NB4 (cell line): ENCODE data around the gene ANKFN1.

Experiments
- DNase-seq: peaks from one replicate; pipeline ENCODE4 v3.0.0; 2010; ENCODE audit warnings: low read depth
- H3K4me3 ChIP-seq: one replicate; pipeline ENCODE4 v1.5.1; 2011; ENCODE audit warnings: mild to moderate bottlenecking, low read depth, low read length, moderate library complexity
- CTCF ChIP-seq: IDR thresholded peaks from one replicate; pipeline ENCODE4 v1.5.1; 2012; ENCODE audit warnings: low read depth, low read length
- MAX ChIP-seq: IDR thresholded peaks from 2 replicates; pipeline ENCODE4 v1.6.1; 2011; ENCODE audit warnings: low read depth, low read length
- MYC ChIP-seq: IDR thresholded peaks from 2 replicates; pipeline ENCODE4 v1.6.1; 2011; ENCODE audit warnings: low read depth, low read length
- POLR2A ChIP-seq: IDR thresholded peaks from 2 replicates; pipeline ENCODE4 v1.6.1; 2011; ENCODE audit warnings: mild to moderate bottlenecking; ENCODE audit not compliant: insufficient read length; ENCODE audit errors: extremely low read depth

Gene ANKFN1

GRCh38 chr17:56111706-56112485 lies 41.4 kb upstream of the ANKFN1 start:
- TF ChIP-seq CTCF = no peak
- TF ChIP-seq MAX = no peak
- TF ChIP-seq MYC = no peak
- TF ChIP-seq POLR2A = no peak
- H3K4me3 ChIP-seq = no peak overlapping the region
- no peak for DNase-seq

DNA sequence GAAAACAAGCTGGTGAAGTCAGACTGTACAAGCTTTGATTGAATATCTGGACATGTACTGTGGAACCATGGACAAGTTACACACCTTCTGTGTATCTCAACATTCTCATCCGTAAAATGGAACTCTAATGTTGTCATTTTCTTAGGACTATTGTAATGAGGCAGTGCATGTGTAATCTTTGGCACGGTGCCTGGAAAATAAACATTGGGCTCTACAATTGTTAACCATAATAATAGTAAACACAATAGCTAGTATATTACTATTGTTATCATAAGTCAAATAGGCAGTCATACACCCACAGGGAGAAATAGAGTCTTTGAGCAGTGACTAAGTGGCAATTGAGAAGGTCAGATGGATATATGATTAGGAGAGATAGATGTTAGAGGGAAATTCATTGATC lies 39.8 kb upstream of the ANKFN1 start:
- no peak for DNase-seq
- TF ChIP-seq CTCF (no peak), POLR2A (no peak), MYC (no peak), MAX (no peak)
- no peak overlapping the region for H3K4me3 ChIP-seq

- no peak overlapping the region for H3K4me3 ChIP-seq
- DNase-seq = no peak
- TF ChIP-seq MYC = no peak
- no peak for TF ChIP-seq POLR2A
- no peak for TF ChIP-seq MAX
- no peak for TF ChIP-seq CTCF
Measured at GRCh38 chr17:56114469-56114868, 38.8 kb upstream of the ANKFN1 start.

- TF ChIP-seq POLR2A (no peak), MAX (no peak), CTCF (no peak), MYC (no peak)
- no peak for DNase-seq
- H3K4me3 ChIP-seq = no peak overlapping the region
Measured at GRCh38 chr17:56119191-56119590, 34.1 kb upstream of the ANKFN1 start.

DNA sequence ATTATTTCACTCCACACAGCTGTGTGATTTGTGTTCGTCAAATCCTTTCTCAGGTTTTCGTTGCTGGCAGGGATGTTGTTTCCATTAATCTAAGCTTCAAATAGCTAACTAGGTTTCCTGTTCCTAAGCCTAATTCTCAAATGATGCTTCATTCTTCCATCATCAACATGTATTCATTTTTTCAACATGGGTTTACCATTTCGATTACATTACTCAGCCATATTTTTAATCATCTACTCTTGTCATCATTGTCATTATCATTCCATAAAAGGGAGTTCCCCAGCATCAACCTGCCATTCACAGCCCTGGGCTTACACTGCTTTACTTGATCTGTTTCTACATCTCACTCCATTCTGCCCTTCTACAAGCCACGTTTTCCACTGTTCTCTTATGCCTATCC lies 33.3 kb upstream of the ANKFN1 start:
- TF ChIP-seq MYC (no peak), POLR2A (no peak), MAX (no peak), CTCF (no peak)
- no peak for DNase-seq
- H3K4me3 ChIP-seq = no peak overlapping the region
